Fibroblast of the aortic adventitia (primary cell): ENCODE data around the gene EFHC2. TPM values are rescaled to one million over a fixed set of nuclear protein-coding genes. Genes with fewer than 3 reads are reported as not detected.
A peak's percentile ranks its signal among the peaks of the same experiment; 100 is the strongest.
"Not testable (repeated sequence)": the region's sequence is repeated elsewhere in the genome, so short reads cannot be mapped to it uniquely, and the experiment has no call there.

Experiments used
- DNase-seq: peaks from one replicate; pipeline ENCODE4 v3.0.0-alpha.2; 2010; ENCODE audit warnings: low read depth
- H3K4me3 ChIP-seq: 2 replicates; pipeline ENCODE4 v1.5.1; 2011; ENCODE audit warnings: low read depth, mild to moderate bottlenecking, control low read depth, low read length, moderate library complexity
- CTCF ChIP-seq: IDR thresholded peaks from 2 replicates; pipeline ENCODE4 v1.5.1; 2011; ENCODE audit warnings: mild to moderate bottlenecking, low read length, control low read depth, inconsistent platforms; ENCODE audit not compliant: insufficient read depth
- total RNA-seq: library from RNA; depleted of rRNA; stranded (reverse); fragments of >200 nt; gene quantifications from 2 replicates; pipeline ENCODE4 v1.2.3, GENCODE V29; 2012; ENCODE audit warnings: low replicate concordance

The EFHC2 gene
- total RNA-seq, 1 donor, result 0.45 TPM

GRCh38 chrX:44274096-44274495, 69.4 kb downstream of the EFHC2 start:
- no peak for DNase-seq
- H3K4me3 ChIP-seq, result no peak overlapping the region
- TF ChIP-seq CTCF, result no peak

- DNase-seq, result no peak
- no peak overlapping the region for H3K4me3 ChIP-seq
Measured at GRCh38 chrX:44267861-44268260, 75.6 kb downstream of the EFHC2 start.

GRCh38 chrX:44267116-44267515, 76.4 kb downstream of the EFHC2 start:
- H3K4me3 ChIP-seq, result no peak overlapping the region
- peak; percentile 3 for DNase-seq
- no peak for TF ChIP-seq CTCF

More at GRCh38 chrX:44267861-44268260, 75.6 kb downstream of the EFHC2 start:
- no peak for TF ChIP-seq CTCF

GRCh38 chrX:44265559-44265958, 77.9 kb downstream of the EFHC2 start:
- no peak for TF ChIP-seq CTCF
- H3K4me3 ChIP-seq, result no peak overlapping the region
- DNase-seq, result no peak

GRCh38 chrX:44264936-44265335, 78.5 kb downstream of the EFHC2 start:
- TF ChIP-seq CTCF, result no peak
- H3K4me3 ChIP-seq, result no peak overlapping the region
- DNase-seq, result no peak

GRCh38 chrX:44261286-44261685, 82.2 kb downstream of the EFHC2 start:
- no peak for TF ChIP-seq CTCF
- no peak overlapping the region for H3K4me3 ChIP-seq
- DNase-seq, result no peak

GRCh38 chrX:44260609-44261008, 82.9 kb downstream of the EFHC2 start:
- no peak overlapping the region for H3K4me3 ChIP-seq
- TF ChIP-seq CTCF, result no peak
- no peak for DNase-seq

- DNase-seq, H3K4me3 ChIP-seq: not testable (repeated sequence)
Measured at GRCh38 chrX:44255742-44256141, 87.7 kb downstream of the EFHC2 start.
